Sigmoid colon (tissue), 4 donors: Measurements from ENCODE around the gene TMPRSS13.

Experiments used
- EP300 ChIP-seq, 4 donors: sonication (generic); formaldehyde crosslinking; IDR thresholded peaks; one replicate each; pipeline ENCODE4 v1.6.1; 2017; ENCODE audit warnings: antibody characterized with exemption in 4 of 4
- POLR2A ChIP-seq, 2 donors: fragments of 450-650 bp; IDR thresholded peaks; one replicate each; pipeline ENCODE4 v1.6.1; 2016; ENCODE audit warnings: antibody characterized with exemption in 2 of 2, mild to moderate bottlenecking in 2 of 2, moderate library complexity in 2 of 2
- POLR2AphosphoS5 ChIP-seq, 4 donors: sonication (generic); formaldehyde crosslinking; IDR thresholded peaks; one replicate each; pipeline ENCODE4 v1.6.1; 2017; ENCODE audit warnings: antibody characterized with exemption in 4 of 4
- TF ChIP-seq, protein P1 (sequence below), 4 experiments: fragments of 450-650 bp in 3 of 4; fragments of 200-600 bp in 1 of 4; IDR thresholded peaks; one replicate each; pipeline ENCODE4 v1.5.1; 2016 to 2019; ENCODE audit warnings: antibody characterized with exemption in 4 of 4, mild to moderate bottlenecking in 3 of 4, moderate library complexity in 2 of 4

DNA sequence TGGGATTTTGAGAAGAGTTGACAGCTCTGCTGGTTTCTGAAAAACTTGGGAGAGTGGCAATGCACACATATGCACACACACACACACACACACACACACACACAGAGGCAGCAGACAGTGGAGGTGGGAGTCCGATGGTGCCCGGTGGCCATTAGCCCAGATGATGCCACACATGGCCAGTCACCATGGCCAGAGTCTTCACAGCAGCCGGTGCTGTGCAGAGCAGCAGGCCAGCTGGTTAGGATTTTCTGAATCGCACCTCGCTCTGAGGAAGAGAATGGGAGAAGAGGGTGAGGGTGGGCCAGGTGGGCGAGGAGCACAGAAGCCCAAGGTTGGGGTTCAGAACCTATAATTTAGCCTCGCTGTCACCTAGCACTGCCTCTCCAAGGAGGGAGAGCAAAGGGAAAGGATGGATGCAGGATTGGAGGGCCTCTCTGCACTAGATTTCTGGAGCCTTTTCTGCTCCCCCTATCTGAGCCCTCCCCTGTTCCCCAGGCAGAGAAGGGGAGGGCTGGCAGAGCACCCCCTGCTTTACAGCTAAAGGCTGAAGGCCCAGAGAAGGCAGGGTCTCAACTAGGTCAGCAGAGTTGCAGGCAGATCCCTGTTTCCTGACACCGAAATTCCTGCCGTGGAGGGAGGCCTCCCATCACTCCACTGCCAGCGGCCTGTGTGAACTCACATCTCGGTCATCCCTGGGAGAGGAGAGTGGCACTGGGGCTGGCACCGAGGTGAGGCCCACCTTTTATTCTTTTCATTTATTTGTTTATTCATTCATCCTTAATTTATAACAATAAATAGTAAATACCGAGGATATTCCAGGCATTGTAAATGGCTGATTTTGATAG, 27.0 kb downstream of the TMPRSS13 start:
- TF ChIP-seq, protein P1, sequence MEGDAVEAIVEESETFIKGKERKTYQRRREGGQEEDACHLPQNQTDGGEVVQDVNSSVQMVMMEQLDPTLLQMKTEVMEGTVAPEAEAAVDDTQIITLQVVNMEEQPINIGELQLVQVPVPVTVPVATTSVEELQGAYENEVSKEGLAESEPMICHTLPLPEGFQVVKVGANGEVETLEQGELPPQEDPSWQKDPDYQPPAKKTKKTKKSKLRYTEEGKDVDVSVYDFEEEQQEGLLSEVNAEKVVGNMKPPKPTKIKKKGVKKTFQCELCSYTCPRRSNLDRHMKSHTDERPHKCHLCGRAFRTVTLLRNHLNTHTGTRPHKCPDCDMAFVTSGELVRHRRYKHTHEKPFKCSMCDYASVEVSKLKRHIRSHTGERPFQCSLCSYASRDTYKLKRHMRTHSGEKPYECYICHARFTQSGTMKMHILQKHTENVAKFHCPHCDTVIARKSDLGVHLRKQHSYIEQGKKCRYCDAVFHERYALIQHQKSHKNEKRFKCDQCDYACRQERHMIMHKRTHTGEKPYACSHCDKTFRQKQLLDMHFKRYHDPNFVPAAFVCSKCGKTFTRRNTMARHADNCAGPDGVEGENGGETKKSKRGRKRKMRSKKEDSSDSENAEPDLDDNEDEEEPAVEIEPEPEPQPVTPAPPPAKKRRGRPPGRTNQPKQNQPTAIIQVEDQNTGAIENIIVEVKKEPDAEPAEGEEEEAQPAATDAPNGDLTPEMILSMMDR (IDR thresholded peaks at IDR 0.05) = no peak
- no peak for TF ChIP-seq POLR2AphosphoS5 (IDR thresholded peaks at IDR 0.05)
- no peak for TF ChIP-seq POLR2A (IDR thresholded peaks at IDR 0.05)
- no peak for TF ChIP-seq EP300 (IDR thresholded peaks at IDR 0.05)
